Spinal cord (tissue), 10 donors: ENCODE measurements around the gene CD300H. TPM values are rescaled to one million over a fixed set of nuclear protein-coding genes. Genes with fewer than 3 reads are reported as not detected.
"Not testable (repeated sequence)": the region's sequence is repeated elsewhere in the genome, so short reads cannot be mapped to it uniquely, and the experiment has no call there.

Experiments used
- DNase-seq, 6 donors: peaks; one replicate each; pipeline versions ENCODE4 v3.0.0 to v3.0.0-alpha.2; 2013 to 2015; ENCODE audit warnings: low spot score in 6 of 6, low read depth in 4 of 6
- H3K27ac ChIP-seq: one replicate; pipeline ENCODE4 v1.5.1; 2013; ENCODE audit warnings: low read depth, low read length, control low read depth
- H3K27me3 ChIP-seq: one replicate; pipeline ENCODE4 v1.6.1; 2013; ENCODE audit warnings: low read length; ENCODE audit not compliant: control insufficient read depth, insufficient read depth
- H3K36me3 ChIP-seq: one replicate; pipeline ENCODE4 v1.6.1; 2013; ENCODE audit warnings: low read length; ENCODE audit not compliant: control insufficient read depth, insufficient read depth
- H3K4me1 ChIP-seq: one replicate; pipeline ENCODE4 v1.6.1; 2013; ENCODE audit warnings: low read length; ENCODE audit not compliant: control insufficient read depth, insufficient read depth
- H3K4me3 ChIP-seq: one replicate; pipeline ENCODE4 v1.5.1; 2013; ENCODE audit warnings: low read depth, low read length, control low read depth
- H3K9me3 ChIP-seq: one replicate; pipeline ENCODE4 v1.6.1; 2013; ENCODE audit warnings: low read length; ENCODE audit not compliant: control insufficient read depth, insufficient read depth
- WGBS: methylation state at CpG from one replicate; pipeline ENCODE4 v1.1.5; 2013; ENCODE audit warnings: missing lambda C conversion rate; ENCODE audit not compliant: insufficient coverage; 5-methylcytosine and 5-hydroxymethylcytosine counted together
- polyA plus RNA-seq, 2 donors: library from polyadenylated mRNA; unstranded; fragments of 120-200 nt; gene quantifications; one replicate each; pipeline ENCODE4 v1.2.1, GENCODE V29; 2013; ENCODE audit not compliant: insufficient read length in 2 of 2
- total RNA-seq, 2 donors: library from RNA; depleted of rRNA in 1 of 2; stranded (reverse); fragments of 120-200 nt in 1 of 2; fragments of >200 nt in 1 of 2; gene quantifications; one replicate each; pipeline versions ENCODE4 v1.2.3 to v1.2.4, GENCODE V29; 2013 to 2014
- donor health status: healthy.

The CD300H gene
- total and polyA plus RNA-seq, 4 donors, result 0.89 TPM; not detected in 3

DNA sequence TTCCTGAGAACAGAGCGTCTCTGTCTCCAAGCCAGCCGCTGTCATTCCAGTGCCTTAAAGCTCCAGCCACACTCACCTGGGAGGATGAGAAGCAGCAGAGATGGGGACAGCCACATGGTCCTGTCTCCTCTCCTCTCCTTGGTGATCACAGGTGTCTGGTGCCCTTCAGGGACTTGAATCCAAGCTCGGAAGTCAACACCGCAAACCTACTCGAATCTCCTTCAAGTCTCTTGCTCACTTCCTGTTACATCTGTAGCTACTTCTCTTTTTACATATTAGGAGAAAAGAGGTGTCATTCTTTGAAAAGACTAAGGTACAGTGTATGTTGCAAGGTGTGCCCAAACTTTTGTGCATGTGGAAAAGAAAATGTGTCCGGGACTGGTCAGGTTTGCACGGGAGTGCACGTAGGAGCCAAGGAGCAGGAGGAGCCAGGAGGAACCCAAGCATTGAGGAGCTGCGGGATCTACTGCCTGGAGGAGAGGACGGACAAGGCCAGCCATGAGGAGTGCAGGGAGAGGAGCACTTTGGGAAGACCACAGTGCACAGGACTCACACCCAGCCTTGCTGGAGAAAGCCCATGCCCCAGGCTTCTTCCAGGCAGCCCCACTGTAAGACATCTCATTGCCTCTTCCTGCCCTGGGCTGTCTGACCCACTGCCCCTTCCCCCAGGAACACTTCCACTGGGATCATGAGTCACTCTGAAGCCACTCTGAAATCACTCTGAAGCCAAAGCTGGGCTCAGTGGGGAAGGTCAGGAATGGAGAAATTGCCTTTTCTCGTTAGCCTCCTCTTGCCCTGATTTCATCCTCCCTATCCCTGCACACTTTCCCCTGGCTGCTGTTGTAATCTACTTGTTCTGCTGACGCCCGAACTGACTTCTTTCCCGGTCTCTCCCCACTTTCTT, 25.0 kb upstream of the CD300H start, which contains the start of gene CD300LD:
TSS of gene CD300LD (minus strand) at position 197 of the 904 bp plus-strand sequence. CDS start at position 116, 81 bp downstream.
- Histone ChIP-seq H3K27ac (no peak within 1 kb of the TSS), H3K4me1 (no peaks in the 10 kb centered on the region), H3K27me3 (no peaks in the 10 kb centered on the region), H3K36me3 (no peaks in the 10 kb centered on the region), H3K4me3 (no peak within 1 kb of the TSS), H3K9me3 (no peaks in the 10 kb centered on the region)
- WGBS, result 81% methylated on average over 10 of the region's 14 CpGs
- DNase-seq, result no peak

DNA sequence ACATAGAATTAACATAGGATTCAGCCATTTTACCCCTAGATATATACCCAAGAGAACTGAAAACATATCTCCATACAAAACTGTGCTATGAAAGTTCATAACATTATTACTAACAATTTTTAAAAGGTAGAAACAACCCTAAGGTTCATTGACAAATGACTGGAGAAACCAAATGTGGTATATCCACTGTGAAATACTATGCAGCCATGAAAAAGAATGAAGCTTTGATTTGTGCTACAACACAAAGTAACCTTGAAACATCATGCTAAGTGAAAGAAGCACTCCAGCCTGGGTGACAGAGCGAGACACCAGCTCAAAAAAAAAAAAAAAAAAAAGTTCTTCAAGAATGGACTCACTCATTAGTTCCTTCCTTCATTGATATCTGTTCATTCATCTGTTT, 24.2 kb upstream of the CD300H start:
- no peak overlapping the region for H3K27ac ChIP-seq
- H3K27me3 ChIP-seq, result no peaks in the 10 kb centered on the region
- H3K9me3 ChIP-seq, result no peaks in the 10 kb centered on the region
- H3K4me3 ChIP-seq, result no peak overlapping the region
- H3K4me1 ChIP-seq, result no peaks in the 10 kb centered on the region
- H3K36me3 ChIP-seq, result no peaks in the 10 kb centered on the region
- WGBS, result no CpG with 5 or more reads among the region's 1 CpG
- DNase-seq, result no peak

DNA sequence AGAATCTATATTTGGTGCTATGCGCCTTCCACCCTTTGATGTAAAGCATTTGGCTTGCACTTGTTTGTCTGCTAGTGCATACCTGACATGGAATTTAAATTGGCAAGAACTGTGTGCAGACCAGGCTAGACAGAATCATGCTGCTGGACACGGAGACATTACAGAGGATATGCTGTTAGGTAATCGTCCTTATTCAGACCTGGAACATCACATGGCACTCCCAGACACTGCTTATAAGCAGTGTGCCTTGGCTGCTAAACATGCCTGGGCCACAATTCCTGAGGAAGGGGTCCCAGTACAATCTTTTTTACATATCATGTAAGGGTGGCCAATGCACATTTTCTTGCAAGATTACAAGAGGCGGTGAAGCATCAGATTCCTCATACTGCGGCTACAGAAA, 18.4 kb upstream of the CD300H start:
- H3K36me3 ChIP-seq, result no peaks in the 10 kb centered on the region
- no peak overlapping the region for H3K27ac ChIP-seq
- DNase-seq, result peak in 1 of 6 donors; percentile 21
- H3K9me3 ChIP-seq, result no peaks in the 10 kb centered on the region
- H3K4me3 ChIP-seq, result no peak overlapping the region
- H3K4me1 ChIP-seq, result no peaks in the 10 kb centered on the region
- WGBS, result 87% methylated on average over 4 of the region's 5 CpGs
- no peaks in the 10 kb centered on the region for H3K27me3 ChIP-seq

DNA sequence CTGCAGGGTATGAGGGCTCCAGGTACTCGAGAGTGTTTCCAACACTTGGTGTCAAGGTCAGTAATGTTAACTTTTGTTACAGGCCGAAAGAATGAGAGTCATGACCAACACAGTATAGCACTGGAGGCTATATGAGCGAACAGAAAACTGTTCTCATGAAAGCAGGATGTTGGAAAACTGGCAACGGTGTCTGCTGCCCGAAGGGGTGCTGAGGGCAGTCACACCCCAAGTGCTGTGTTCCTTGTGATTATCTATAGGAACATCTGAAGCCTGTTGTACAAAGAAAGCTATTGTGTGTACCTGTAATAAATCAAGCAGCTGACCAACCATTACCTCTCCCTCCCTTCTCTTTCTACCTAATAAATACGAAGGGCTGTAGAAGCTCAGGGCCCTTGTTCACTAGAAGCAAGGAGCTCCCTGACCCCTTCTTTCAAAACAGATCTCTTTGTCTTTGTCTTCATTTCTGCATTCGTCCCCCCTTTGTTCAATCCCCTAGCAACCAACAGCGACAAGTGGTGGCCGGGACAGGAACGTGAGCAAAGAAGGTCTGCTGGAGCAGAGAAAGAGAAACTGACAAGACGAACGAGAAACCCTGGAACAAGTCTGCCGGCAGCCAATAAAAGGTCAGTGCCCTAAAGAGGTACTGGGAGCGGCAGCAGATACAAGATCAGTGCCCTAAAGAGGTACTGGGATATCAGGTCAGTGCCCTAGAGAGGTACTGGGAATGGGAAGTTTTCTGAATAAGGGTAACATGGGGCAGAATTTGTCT, 17.2 kb upstream of the CD300H start:
- no peaks in the 10 kb centered on the region for H3K27me3 ChIP-seq
- H3K36me3 ChIP-seq, result no peaks in the 10 kb centered on the region
- H3K4me1 ChIP-seq, result no peaks in the 10 kb centered on the region
- no peaks in the 10 kb centered on the region for H3K9me3 ChIP-seq
- H3K4me3 ChIP-seq, result no peak overlapping the region
- no peak for DNase-seq
- 31% methylated on average over 12 of the region's 14 CpGs for WGBS
- H3K27ac ChIP-seq, result no peak overlapping the region

DNA sequence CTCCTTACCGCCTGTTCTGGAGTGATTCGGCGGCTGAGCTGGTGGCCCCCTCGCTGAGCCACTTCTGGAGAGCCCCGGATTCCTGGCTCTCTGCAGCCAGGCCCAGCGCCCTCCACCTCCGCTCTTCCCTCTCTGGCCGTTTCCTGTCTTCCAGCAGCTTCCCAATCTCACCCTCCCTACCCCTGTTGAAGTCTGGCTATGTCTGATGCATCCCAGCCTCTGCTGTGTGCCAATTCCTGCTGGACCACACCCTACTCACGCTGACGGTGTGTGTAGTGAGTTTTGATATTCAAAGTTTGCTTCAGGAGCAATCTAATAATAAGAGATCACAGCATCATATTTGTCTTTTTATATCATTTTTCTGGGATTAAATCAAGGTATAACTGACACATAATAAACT, 15.3 kb upstream of the CD300H start:
- Histone ChIP-seq H3K27ac (no peak overlapping the region), H3K9me3 (no peaks in the 10 kb centered on the region), H3K4me1 (no peaks in the 10 kb centered on the region), H3K4me3 (no peak overlapping the region), H3K27me3 (no peaks in the 10 kb centered on the region), H3K36me3 (no peaks in the 10 kb centered on the region)
- no peak for DNase-seq
- WGBS, result 93% methylated on average over 7 of the region's 10 CpGs

DNA sequence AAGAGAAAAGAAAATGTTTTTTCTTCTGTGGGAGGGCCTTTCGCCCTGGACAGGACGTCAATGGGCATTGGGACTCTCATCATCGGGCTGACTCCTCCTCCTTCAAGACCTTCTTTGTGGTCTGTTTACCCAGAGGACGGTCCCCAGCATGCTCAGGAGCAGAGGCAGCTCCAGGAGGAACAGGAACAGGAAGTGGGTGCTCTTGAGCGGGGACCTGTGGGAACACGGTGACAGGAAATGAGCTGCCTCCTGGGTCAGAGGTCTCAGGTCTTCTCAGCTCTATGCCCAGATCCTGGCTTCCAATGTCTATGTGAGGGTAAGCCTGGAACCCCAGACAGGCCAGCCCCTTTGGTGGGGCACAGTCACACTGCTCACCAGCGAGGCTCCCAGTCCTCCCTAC, 12.6 kb upstream of the CD300H start:
- Histone ChIP-seq H3K4me1 (no peaks in the 10 kb centered on the region), H3K27me3 (no peaks in the 10 kb centered on the region), H3K9me3 (no peaks in the 10 kb centered on the region), H3K36me3 (no peaks in the 10 kb centered on the region), H3K27ac (no peak overlapping the region), H3K4me3 (no peak overlapping the region)
- 90% methylated on average over 7 of the region's 7 CpGs for WGBS
- no peak for DNase-seq

DNA sequence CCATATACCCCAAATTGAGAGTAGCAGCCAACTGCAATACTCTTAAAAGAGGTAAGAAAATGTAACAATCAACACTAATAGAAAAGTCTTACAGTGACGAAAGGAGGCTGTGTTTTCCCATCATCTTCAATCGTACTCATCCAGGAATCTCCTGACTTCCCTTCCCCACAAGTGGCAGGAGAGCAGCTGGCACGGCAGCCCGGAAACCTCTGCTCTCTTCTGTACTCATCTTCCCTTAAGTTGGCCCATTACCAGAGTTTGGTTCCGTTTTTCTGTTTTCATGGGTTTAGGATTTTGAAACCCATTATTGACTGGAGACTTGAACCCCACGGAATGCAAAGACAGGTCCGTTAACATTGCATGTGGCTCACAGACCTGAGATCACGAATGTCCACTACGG, 11.7 kb upstream of the CD300H start:
- H3K27me3 ChIP-seq, result no peaks in the 10 kb centered on the region
- DNase-seq, result no peak
- no peaks in the 10 kb centered on the region for H3K9me3 ChIP-seq
- H3K27ac ChIP-seq, result no peak overlapping the region
- H3K4me1 ChIP-seq, result no peaks in the 10 kb centered on the region
- H3K36me3 ChIP-seq, result no peaks in the 10 kb centered on the region
- WGBS, result 94% methylated on average over 6 of the region's 9 CpGs
- no peak overlapping the region for H3K4me3 ChIP-seq

DNA sequence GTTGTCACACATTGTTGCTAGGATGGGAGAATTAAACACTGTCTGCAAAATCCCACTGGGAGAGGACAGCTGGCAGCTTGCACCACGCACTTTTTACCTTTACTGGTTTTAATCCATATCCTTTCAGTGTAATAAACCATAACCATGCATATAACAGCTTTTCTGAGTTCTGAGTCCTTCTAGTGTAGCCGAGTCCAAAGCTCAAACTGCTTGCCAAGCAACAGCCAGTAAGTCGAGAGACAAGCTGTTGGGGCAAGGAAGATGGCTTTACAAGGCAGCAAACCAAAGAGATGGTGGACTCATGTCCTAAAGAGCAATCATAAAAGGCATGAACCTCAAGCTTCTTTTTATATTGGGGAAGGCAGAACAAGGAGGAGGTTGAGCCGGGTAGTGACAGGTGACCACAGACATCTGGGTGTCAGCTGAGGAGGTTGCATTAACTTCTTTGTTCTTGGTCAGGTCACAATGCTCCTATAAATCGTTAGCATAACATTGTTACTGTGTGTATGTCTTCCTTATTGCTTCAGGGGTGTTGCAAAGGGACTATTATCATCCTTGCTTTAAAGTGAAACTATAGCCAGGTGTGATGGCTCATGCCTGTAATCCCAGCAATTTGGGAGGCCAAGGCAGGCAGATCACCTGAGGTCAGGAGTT, 7.3 kb upstream of the CD300H start:
- H3K4me3 ChIP-seq, result no peak overlapping the region
- no peak overlapping the region for H3K27ac ChIP-seq
- H3K9me3 ChIP-seq, result no peaks in the 10 kb centered on the region
- H3K36me3 ChIP-seq, result no peaks in the 10 kb centered on the region
- no peaks in the 10 kb centered on the region for H3K27me3 ChIP-seq
- 75% methylated on average over 4 of the region's 5 CpGs for WGBS
- no peaks in the 10 kb centered on the region for H3K4me1 ChIP-seq
- DNase-seq, result no peak

DNA sequence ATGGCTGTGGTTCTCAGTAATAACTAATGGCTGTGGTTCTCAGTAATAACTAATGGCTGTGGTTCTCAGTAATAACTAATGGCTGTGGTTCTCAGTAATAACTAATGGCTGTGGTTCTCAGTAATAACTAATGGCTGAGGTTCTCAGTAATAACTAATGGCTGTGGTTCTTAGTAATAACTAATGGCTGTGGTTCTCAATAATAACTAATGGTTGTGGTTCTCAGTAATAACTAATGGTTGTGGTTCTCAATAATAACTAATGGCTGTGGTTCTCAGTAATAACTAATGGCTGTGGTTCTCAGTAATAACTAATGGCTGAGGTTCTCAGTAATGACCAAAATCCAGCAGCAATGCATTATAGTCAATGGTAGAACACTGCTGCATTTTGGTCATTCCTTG, 6.3 kb upstream of the CD300H start:
- H3K9me3 ChIP-seq, H3K4me1 ChIP-seq, H3K27me3 ChIP-seq, H3K36me3 ChIP-seq, H3K27ac ChIP-seq, H3K4me3 ChIP-seq, DNase-seq: not testable (repeated sequence)
